GM12874 (cell line): ENCODE data around the gene PRR35.

Experiments
- TF ChIP-seq, protein P1 (sequence below): IDR thresholded peaks from 2 replicates; pipeline ENCODE4 v1.5.1; 2011; ENCODE audit warnings: low read depth, mild to moderate bottlenecking, control low read depth, low read length, moderate library complexity; ENCODE audit not compliant: insufficient read depth

Gene PRR35

DNA sequence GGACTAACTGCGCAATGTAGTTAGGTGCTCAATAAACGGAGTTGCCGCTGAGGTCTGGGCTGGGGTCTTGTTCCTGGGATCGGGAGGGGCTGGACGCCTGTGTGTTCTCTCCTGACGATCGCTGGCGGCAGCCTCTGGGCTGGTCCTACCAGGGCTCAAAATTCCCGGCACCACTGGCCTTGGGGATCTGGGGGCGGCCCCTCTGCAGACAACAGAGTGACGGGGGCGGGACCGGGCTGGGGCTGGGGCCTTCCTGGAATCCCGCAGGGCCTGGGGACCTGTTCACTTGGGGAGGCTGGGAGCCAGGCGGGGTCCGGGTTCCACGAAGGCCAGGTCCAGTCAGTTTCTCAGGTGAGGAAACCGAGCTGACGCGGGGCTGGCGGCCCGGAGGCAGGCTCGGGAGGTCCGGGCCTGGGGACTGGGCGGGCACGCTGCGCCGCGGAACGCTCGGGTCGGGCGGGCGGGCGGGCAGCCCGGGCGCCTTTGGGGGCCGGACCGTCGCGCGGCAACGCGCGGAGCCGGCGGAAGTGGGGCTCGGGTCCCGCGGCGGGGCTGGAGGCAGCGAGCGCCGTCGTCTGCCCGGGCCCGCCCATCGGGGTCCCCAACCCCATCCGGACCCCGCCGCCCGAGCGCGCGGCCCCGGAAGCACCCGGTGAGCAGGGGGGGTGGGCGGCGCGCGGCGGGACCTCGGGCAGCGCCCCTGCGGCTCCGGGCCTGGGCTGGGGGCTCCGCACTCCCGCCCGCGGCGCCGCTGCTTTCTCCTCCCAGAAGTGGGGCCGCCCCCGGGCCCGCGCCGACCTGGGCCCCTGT is 9.5 kb downstream of the PRR35 start, which contains the start of gene PIGQ:
TSS of gene PIGQ (plus strand) at position 524 of the 810 bp plus-strand sequence. CDS start 4,107 bp downstream, outside the sequence.
- TF ChIP-seq, protein P1, sequence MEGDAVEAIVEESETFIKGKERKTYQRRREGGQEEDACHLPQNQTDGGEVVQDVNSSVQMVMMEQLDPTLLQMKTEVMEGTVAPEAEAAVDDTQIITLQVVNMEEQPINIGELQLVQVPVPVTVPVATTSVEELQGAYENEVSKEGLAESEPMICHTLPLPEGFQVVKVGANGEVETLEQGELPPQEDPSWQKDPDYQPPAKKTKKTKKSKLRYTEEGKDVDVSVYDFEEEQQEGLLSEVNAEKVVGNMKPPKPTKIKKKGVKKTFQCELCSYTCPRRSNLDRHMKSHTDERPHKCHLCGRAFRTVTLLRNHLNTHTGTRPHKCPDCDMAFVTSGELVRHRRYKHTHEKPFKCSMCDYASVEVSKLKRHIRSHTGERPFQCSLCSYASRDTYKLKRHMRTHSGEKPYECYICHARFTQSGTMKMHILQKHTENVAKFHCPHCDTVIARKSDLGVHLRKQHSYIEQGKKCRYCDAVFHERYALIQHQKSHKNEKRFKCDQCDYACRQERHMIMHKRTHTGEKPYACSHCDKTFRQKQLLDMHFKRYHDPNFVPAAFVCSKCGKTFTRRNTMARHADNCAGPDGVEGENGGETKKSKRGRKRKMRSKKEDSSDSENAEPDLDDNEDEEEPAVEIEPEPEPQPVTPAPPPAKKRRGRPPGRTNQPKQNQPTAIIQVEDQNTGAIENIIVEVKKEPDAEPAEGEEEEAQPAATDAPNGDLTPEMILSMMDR = no peak

DNA sequence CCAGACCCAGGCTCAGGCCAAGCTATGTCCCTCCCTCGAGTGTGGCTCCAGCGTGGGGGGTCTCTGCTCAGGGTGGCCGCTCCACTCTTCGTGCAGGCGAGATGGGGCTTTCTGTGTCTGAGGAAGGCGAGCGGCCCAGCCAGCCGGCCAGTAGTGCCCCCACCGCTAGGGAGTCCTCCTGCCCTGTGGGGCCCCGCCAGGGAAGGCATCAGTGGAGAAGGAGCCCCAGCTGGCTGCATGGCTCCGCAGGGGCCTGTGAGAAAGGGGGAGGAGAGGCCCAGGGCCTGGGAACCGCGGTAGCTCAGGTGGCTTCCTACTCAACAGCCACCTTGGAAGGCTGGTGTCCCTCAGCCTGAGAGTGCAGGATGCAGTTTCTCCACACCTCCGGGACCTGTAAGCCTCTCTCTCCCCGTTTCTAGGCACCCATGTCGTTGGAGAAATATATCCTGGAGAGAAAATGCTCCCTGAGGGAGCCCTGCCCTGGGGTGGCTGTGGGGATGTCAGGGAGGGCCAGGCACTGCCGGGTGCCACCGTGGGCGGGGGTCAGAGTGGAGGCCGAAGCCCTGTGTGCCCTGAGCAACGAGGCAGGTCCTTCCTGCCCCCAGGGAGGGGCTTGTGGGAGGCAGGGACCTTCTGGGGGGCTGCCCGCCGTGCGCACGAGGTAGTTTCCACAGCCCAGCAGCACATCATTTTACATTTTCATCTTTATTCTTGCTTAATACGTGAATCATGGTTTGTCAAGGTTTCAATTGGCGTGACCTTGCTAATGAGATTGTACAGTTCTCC is 12.9 kb downstream of the PRR35 start:
- TF ChIP-seq, protein P1 = no peak

DNA sequence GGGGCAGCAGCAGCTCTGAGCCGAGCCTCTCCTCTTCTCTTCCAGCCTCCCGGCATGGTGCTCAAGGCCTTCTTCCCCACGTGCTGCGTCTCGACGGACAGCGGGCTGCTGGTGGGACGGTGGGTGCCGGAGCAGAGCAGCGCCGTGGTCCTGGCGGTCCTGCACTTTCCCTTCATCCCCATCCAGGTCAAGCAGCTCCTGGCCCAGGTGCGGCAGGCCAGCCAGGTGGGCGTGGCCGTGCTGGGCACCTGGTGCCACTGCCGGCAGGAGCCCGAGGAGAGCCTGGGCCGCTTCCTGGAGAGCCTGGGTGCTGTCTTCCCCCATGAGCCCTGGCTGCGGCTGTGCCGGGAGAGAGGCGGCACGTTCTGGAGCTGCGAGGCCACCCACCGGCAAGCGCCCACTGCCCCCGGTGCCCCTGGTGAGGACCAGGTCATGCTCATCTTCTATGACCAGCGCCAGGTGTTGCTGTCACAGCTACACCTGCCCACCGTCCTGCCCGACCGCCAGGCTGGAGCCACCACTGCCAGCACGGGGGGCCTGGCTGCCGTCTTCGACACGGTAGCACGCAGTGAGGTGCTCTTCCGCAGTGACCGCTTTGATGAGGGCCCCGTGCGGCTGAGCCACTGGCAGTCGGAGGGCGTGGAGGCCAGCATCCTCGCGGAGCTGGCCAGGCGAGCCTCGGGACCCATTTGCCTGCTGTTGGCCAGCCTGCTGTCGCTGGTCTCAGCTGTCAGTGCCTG is 14.0 kb downstream of the PRR35 start:
- TF ChIP-seq, protein P1 = no peak

DNA sequence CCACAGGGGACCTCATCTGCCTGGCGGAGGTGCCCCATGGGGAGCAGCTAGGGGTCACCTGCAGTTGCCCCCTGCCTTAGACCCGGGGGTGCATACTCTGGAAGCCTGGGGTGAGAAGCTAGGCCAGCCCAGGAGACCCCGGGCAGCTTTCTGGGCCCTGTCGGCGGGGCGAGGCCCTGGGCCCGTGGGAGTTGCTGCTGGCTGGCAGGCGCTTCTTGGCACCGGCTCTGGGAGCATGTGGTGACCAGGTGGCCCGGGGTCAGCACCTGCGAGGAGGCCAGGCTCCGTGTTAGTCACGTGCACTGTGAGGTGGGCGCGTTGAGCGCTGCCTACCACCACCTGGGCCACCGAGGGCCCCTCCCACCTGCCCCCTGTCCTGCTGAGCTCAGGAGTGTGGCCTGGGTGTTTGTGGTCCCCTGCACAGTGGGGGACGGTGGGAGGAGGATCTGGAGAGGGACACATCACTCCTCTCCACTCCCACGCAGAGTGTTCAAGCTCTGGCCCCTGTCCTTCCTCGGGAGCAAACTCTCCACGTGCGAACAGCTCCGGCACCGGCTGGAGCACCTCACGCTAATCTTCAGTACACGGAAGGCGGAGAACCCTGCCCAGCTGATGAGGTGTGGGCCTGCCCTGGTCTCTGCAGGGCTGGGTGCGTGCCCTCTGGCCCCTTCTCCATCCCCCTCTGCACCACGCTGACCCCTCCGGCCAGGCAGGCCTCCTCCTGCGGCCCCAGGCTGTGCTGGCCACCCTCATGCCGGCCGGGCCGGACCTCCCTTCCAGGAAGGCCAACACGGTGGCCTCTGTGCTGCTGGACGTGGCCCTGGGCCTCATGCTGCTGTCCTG is 15.4 kb downstream of the PRR35 start:
- TF ChIP-seq, protein P1 = no peak

DNA sequence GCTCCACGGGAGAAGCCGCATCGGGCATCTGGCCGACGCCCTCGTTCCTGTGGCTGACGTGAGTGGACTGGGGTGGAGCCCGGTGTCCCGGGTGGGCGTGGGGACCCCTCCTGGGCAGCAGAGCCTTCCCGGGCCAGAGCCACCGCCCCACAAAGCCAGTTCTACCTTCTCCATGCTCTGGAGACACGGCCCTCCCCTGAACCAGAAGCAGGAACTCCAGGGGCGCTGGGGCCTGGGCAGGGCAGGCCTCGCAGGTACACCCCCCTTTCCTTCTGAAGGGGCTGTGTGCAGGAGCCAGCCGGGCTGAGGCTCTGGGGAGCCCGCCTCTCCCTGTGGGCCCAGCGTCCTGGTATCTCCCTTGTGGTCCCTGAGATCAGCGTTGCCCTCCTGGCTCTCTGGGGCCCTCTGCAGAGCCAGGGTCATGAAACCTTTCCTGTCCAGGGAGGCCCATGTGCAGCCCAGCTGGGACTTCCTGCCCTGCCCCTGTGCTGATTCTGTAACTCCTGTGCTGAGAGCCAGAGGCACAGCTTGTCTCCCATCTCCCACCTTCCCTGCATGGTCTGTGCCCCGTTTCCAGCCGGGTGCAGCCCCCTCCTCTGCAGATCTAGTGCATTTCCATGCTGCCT is 16.1 kb downstream of the PRR35 start:
- TF ChIP-seq, protein P1 = no peak

DNA sequence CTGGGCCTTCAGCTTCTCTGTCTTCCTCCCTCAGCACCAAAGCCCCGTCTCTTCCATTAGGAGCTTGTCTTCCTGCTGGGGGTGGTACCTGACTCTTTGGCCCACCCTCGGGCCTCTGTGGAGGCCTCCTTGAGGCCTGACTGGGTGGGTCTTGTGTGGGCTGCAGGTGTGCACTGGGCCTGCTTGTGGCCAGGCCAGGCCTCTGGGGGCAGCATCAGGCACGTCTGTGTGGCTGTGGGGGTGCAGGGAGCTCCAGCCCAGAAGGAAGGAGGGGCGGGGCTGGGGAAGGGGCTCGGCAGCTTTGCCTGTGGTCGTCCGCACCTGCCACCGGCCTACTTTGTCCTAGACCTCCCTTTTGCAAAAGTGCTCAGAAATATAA is 16.6 kb downstream of the PRR35 start:
- TF ChIP-seq, protein P1 = 0 out of 2 replicates have a peak, but pooled peaks have one; percentile 2
